HFFc6 (cell line): ENCODE measurements around the gene GSG1L. TPM values are rescaled to one million over a fixed set of nuclear protein-coding genes. Genes with fewer than 3 reads are reported as not detected.

Source experiments
- DNase-seq: peaks from one replicate; pipeline ENCODE4 v3.0.0-alpha.2; 2018
- H3K27ac Mint-ChIP-seq: 2 replicates; pipeline ENCODE4 v1.8.0; 2020; ENCODE audit warnings: mild to moderate bottlenecking, mixed read lengths
- H3K27me3 Mint-ChIP-seq: 2 replicates; pipeline ENCODE4 v1.8.0; 2021; ENCODE audit warnings: mild to moderate bottlenecking, moderate library complexity, mixed read lengths; ENCODE audit not compliant: insufficient read depth
- H3K36me3 Mint-ChIP-seq: 2 replicates; pipeline ENCODE4 v1.8.0; 2021; ENCODE audit warnings: low read depth, mixed read lengths
- H3K4me1 Mint-ChIP-seq: 2 replicates; pipeline ENCODE4 v1.8.0; 2020; ENCODE audit warnings: low read depth, mixed read lengths
- H3K4me3 Mint-ChIP-seq: 2 replicates; pipeline ENCODE4 v1.8.0; 2020; ENCODE audit warnings: mild to moderate bottlenecking, moderate library complexity, mixed read lengths
- H3K9me3 Mint-ChIP-seq: 2 replicates; pipeline ENCODE4 v1.8.0; 2020; ENCODE audit warnings: mild to moderate bottlenecking, mixed read lengths
- total RNA-seq, 6 experiments: library from RNA; stranded (reverse); fragmentation: NEBNext Ultra II Directional; extraction: Animal tissue kit (Norgen Biotek cat#: 25700); gene quantifications; 2 replicates in 1 of 6; 3 replicates in 5 of 6; pipeline ENCODE4 v1.2.3, GENCODE V29; 2021
- TF ChIP-seq, protein P1 (sequence below): fragments of 200-600 bp; sonication (generic); IDR thresholded peaks from 2 replicates; pipeline ENCODE4 v1.5.0; 2021; ENCODE audit warnings: antibody characterized with exemption, mild to moderate bottlenecking

The GSG1L gene
- total RNA-seq, 6 experiments from 2014 or later, result not detected

DNA sequence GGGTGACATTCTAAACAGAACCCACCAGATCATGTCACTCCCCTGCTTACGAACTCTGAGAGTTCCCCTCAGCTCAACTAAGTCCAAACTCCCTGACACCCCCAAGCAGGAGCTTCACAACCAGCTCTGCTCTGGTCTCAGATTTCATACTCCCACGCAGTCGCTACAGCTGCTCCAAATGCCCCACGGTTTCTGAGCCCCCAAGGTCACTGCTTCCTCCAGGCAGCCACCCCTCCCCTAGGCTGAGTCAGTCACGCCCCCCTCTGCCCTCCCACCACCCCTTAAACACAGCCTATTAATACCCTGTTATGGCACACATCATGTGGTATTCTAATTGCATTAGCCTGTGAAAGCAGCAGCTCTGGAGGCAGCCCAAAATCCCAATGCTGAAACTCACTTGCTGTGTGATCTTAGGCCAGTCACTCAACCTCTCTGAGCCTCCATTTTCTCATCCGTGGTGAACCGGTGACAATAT lies 51.5 kb downstream of the GSG1L start:
- Mint-ChIP-seq H3K9me3 (no peaks in the 10 kb centered on the region), H3K4me1 (peaks cover 11% of the 10 kb centered on the region; the same call in 1 of the 2 replicates), H3K4me3 (no peak overlapping the region), H3K27me3 (peaks cover 31% of the 10 kb centered on the region), H3K36me3 (no peaks in the 10 kb centered on the region), H3K27ac (no peak overlapping the region)
- DNase-seq, result no peak
- TF ChIP-seq, protein P1, sequence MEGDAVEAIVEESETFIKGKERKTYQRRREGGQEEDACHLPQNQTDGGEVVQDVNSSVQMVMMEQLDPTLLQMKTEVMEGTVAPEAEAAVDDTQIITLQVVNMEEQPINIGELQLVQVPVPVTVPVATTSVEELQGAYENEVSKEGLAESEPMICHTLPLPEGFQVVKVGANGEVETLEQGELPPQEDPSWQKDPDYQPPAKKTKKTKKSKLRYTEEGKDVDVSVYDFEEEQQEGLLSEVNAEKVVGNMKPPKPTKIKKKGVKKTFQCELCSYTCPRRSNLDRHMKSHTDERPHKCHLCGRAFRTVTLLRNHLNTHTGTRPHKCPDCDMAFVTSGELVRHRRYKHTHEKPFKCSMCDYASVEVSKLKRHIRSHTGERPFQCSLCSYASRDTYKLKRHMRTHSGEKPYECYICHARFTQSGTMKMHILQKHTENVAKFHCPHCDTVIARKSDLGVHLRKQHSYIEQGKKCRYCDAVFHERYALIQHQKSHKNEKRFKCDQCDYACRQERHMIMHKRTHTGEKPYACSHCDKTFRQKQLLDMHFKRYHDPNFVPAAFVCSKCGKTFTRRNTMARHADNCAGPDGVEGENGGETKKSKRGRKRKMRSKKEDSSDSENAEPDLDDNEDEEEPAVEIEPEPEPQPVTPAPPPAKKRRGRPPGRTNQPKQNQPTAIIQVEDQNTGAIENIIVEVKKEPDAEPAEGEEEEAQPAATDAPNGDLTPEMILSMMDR, result no peak

DNA sequence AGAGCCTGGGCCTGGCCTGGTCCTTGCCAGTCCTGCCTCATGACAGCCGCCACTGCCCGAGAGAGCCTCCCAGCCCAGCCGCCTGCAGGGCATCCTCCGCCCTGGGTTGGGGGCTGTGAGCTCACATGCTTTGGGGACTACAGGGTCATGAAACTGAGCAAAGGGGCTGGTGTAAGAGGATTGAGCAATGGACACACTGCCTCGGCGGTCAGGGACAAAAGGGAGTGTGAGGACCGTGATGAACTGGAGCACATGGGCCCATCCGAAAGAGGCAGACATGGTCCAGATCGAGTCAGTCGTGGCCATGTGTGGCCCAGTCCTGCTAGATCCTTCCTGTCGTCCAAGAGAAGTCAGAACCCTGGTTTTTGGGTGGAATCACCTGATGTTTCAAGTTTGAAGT lies 52.3 kb downstream of the GSG1L start:
- DNase-seq, result no peak
- no peak overlapping the region for H3K27ac Mint-ChIP-seq
- peaks cover 29% of the 10 kb centered on the region for H3K27me3 Mint-ChIP-seq
- TF ChIP-seq, protein P1, result no peak
- H3K4me1 Mint-ChIP-seq, result peaks cover 11% of the 10 kb centered on the region; the same call in 1 of the 2 replicates
- H3K9me3 Mint-ChIP-seq, result no peaks in the 10 kb centered on the region
- H3K4me3 Mint-ChIP-seq, result no peak overlapping the region
- H3K36me3 Mint-ChIP-seq, result no peaks in the 10 kb centered on the region

DNA sequence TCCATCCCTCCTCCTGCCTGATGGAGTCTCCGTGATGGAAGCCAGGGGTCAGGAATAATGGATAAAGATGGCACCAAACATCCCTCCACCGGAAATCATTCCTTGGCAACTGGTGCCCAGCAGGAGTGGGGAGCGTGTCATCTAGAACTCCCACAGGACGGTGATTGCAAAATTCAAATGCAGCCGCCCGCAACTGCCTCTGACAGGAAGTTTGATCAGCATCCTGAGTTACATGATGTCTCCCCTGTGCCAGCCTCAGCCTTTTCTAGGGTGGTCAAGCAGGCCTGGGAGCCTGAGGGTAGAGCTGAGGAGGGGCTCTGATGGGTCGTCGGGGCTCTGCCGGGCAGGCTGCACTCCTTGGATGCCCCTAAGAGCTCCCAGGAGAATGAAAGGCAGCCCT lies 52.8 kb downstream of the GSG1L start:
- Mint-ChIP-seq H3K4me3 (no peak overlapping the region), H3K27ac (no peak overlapping the region), H3K27me3 (peaks cover 29% of the 10 kb centered on the region), H3K4me1 (peaks cover 11% of the 10 kb centered on the region; the same call in 1 of the 2 replicates), H3K9me3 (no peaks in the 10 kb centered on the region), H3K36me3 (no peaks in the 10 kb centered on the region)
- TF ChIP-seq, protein P1, result no peak
- no peak for DNase-seq

DNA sequence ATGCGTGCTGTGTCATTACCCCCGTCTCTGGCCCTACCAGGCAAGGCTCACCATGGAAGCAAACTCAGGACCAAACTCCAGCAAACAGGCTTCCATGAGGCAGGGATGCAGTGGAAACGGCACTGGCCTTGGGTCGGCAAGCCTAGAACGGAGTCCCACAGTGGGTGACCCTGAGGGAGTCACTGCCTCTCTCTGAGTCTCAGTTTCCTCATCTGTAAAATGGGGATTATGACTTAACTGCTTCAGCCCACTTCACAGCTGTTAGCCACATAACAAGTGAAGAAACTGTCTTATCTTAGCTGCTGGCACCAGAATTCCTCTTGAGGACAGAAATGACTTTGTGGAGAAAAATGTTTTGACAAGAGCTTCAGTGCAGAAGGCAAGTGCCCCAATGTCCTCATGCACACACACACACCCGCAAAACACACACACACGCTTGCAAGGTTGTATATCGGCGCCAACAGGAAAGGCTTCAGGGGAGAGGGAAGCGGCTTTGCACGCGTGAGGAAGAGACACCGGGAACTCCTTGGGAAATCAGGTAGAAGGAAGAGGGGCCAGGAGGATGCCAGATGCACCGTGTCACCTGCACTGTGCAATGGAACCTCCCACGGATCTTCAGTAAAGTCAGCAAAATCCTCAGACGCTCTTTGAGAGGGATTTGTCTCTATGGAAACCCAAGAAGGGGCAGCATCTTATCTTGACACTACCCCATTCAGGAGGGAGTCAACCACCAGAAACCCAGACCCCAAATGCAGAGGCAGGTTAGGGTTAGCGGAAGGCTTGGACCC lies 53.7 kb downstream of the GSG1L start:
- Mint-ChIP-seq H3K4me3 (no peak overlapping the region), H3K27ac (no peak overlapping the region), H3K36me3 (no peaks in the 10 kb centered on the region), H3K27me3 (peaks cover 24% of the 10 kb centered on the region), H3K4me1 (peaks cover 11% of the 10 kb centered on the region; the same call in 1 of the 2 replicates), H3K9me3 (no peaks in the 10 kb centered on the region)
- no peak for DNase-seq
- TF ChIP-seq, protein P1, result no peak

- H3K9me3 Mint-ChIP-seq, result no peaks in the 10 kb centered on the region
- no peak overlapping the region for H3K4me3 Mint-ChIP-seq
- DNase-seq, result no peak
- H3K36me3 Mint-ChIP-seq, result no peaks in the 10 kb centered on the region
- H3K27me3 Mint-ChIP-seq, result peaks cover 21% of the 10 kb centered on the region
- H3K27ac Mint-ChIP-seq, result no peak overlapping the region
- peaks cover 6% of the 10 kb centered on the region; the same call in 1 of the 2 replicates for H3K4me1 Mint-ChIP-seq
- TF ChIP-seq, protein P1, result no peak
Observed at GRCh38 chr16:28003923-28004322, 59.6 kb downstream of the GSG1L start.
